Measurements from ENCODE around the gene GCNT2. TPM values are rescaled to one million over a fixed set of nuclear protein-coding genes. Genes with fewer than 3 reads are reported as not detected.
"Not testable (repeated sequence)": the region's sequence is repeated elsewhere in the genome, so short reads cannot be mapped to it uniquely, and the experiment has no call there.

Gene GCNT2
- total RNA-seq, 4 donors from 2014 or later: 14.9 to 36.7 (median 23.6) TPM

DNA sequence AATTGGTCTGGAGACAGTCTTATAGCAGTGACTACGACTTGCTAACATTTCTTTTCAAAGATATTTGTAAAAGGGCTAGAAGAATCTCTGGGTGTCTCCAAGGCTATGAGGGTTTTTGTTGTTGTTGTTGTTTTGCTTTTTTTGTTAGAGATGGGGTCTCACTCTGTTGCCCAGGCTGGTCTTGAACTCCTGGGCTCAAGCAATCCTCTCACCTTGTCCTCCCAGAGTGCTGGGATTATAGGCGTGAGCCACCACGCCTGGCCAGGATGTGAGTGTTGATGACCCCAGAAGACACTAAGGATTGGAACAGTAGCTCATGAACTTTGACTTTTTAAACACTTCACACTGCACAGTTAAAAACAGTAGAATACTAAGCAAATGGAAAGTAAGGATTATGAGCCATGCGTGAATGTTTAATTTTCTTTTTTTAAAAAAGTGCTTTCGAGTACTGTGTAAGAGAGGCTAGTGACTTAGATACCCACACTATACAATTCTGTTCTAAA is 76.4 kb downstream of the GCNT2 start:
- no peak for ATAC-seq

DNA sequence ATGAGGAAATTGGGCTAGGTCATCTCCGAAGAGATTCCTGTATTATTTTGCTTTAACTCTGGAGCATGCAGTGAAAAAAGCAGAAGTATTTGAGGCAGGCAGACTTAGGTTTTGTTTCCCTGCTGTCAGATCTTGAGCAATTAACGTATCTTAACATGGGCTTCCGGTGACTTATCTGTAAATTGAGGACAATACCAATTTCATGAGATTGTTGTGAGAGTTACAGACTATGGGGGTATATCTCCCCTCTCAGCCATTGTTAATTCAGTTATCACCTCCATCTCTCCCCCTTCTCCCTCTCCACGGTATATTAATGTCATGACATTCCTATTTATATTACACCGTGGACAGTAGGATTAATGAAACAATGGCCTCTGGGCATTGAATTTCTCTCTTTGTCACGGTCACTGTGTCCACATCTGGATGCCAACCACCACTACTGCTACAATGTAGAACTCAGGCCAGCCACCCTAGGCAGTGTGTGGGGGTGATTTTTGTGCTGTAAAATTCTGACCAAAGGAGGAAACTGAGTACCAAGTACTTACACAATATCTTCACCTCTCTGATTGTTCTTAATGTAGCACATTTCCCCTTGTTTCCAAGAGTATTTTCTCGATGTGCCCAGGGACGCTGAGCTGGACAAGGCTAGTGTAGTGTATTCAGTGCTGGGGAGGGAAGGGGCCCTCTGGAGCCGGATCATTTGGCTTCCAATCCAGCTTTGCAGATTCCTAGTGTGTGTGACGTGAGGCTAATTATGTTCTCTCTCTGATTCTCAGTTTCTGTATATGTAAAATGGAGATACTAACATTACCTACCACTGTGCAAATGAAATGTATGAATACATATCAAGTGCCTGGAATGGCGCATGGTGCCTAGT is 77.2 kb downstream of the GCNT2 start:
- peak; percentile 27 for ATAC-seq
- no peaks in the 10 kb centered on the region for H3K9me3 ChIP-seq
- H3K4me3 ChIP-seq: no peak overlapping the region
- no peaks in the 10 kb centered on the region for H3K27me3 ChIP-seq
- no peaks in the 10 kb centered on the region for H3K36me3 ChIP-seq
- H3K4me1 ChIP-seq: peaks cover 0 to 63% (median 4%) of the 10 kb centered on the region in 3 donors
- no peak for TF ChIP-seq POLR2A (IDR thresholded peaks at IDR 0.05)
- TF ChIP-seq, protein P1, sequence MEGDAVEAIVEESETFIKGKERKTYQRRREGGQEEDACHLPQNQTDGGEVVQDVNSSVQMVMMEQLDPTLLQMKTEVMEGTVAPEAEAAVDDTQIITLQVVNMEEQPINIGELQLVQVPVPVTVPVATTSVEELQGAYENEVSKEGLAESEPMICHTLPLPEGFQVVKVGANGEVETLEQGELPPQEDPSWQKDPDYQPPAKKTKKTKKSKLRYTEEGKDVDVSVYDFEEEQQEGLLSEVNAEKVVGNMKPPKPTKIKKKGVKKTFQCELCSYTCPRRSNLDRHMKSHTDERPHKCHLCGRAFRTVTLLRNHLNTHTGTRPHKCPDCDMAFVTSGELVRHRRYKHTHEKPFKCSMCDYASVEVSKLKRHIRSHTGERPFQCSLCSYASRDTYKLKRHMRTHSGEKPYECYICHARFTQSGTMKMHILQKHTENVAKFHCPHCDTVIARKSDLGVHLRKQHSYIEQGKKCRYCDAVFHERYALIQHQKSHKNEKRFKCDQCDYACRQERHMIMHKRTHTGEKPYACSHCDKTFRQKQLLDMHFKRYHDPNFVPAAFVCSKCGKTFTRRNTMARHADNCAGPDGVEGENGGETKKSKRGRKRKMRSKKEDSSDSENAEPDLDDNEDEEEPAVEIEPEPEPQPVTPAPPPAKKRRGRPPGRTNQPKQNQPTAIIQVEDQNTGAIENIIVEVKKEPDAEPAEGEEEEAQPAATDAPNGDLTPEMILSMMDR (IDR thresholded peaks at IDR 0.05): no peak
- no peak for TF ChIP-seq POLR2AphosphoS5 (IDR thresholded peaks at IDR 0.05)
- no peak for TF ChIP-seq EP300 (IDR thresholded peaks at IDR 0.05)
- 30 to 48% methylated on average over 8 to 11 of the region's 11 CpGs for WGBS, 2 donors (ENCODE audit: low coverage in 1 of 2)
- peak overlapping the region in 3 of 4 donors; percentile 54 to 59 (median 57) for H3K27ac ChIP-seq

More for the DNA sequence above, 76.4 kb downstream of the GCNT2 start:
- Histone ChIP-seq H3K9me3 (no peaks in the 10 kb centered on the region), H3K27me3 (no peaks in the 10 kb centered on the region), H3K4me1 (peaks cover 0 to 55% (median 4%) of the 10 kb centered on the region in 3 donors), H3K4me3 (no peak overlapping the region), H3K36me3 (no peaks in the 10 kb centered on the region), H3K27ac (peak overlapping the region in 3 of 4 donors; percentile 54 to 59 (median 57))
- WGBS, 2 donors (ENCODE audit: low coverage in 1 of 2): 81 to 91% methylated on average over 4 to 5 of the region's 5 CpGs
- no peak for TF ChIP-seq EP300 (IDR thresholded peaks at IDR 0.05)
- TF ChIP-seq POLR2A (IDR thresholded peaks at IDR 0.05): no peak
- TF ChIP-seq POLR2AphosphoS5 (IDR thresholded peaks at IDR 0.05): no peak
- TF ChIP-seq, protein P1 (IDR thresholded peaks at IDR 0.05): no peak

DNA sequence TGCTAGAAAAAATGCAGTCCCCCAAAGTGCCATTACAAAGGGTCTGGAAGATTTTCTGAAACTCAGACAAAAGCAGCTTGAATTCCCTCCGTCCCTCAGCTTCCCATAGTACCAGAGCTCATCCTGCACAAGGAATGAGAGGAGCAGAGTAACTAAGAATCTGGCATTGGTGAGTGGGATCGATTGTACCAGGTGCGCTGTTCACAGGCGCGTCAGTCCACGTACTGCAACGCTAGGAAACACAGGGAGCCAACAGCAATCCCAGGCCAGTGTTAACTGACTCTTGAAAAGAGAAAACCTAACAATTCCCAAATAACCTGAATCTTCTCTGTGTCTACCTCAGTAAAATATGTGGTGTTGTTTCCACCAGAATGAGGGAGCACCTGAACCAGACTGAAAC is 77.9 kb downstream of the GCNT2 start:
- WGBS, 2 donors (ENCODE audit: low coverage in 1 of 2): 93 to 97% methylated on average over 6 to 7 of the region's 7 CpGs
- no peaks in the 10 kb centered on the region for H3K36me3 ChIP-seq
- ATAC-seq: no peak

DNA sequence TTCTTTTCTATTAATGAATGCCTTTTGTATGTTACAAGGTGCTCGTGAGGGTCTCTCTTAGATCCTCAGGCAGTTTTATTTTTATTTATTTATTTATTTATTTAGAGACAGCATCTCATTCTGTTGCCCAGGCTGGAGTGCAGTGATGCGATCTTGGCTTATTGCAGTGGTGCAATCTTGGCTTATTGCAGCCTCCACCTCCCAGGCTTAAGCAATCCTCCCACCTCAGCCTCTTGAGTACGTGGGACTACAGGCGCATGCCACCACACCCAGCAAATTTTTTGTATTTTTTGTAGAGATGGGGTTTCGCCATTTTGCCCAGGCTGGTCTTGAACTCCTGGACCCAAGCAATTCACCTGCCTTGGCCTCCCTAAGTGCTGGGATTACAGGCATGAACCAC is 79.5 kb downstream of the GCNT2 start:
- not testable (repeated sequence) for H3K36me3 ChIP-seq, ATAC-seq, H3K27ac ChIP-seq, H3K9me3 ChIP-seq, H3K27me3 ChIP-seq, H3K4me3 ChIP-seq
- H3K4me1 ChIP-seq: peaks cover 0 to 60% (median 4%) of the 10 kb centered on the region in 3 donors
- 75 to 100% methylated on average over 2 of the region's 5 CpGs for WGBS, 2 donors (ENCODE audit: low coverage in 1 of 2)

More for the DNA sequence above, 77.9 kb downstream of the GCNT2 start:
- H3K27me3 ChIP-seq: no peaks in the 10 kb centered on the region
- H3K27ac ChIP-seq: peak overlapping the region in 2 of 4 donors; percentile 54 to 57
- H3K4me3 ChIP-seq: no peak overlapping the region
- H3K4me1 ChIP-seq: peaks cover 0 to 66% (median 4%) of the 10 kb centered on the region in 3 donors
- TF ChIP-seq POLR2A (IDR thresholded peaks at IDR 0.05) (no peak), POLR2AphosphoS5 (IDR thresholded peaks at IDR 0.05) (no peak), EP300 (IDR thresholded peaks at IDR 0.05) (no peak)
- TF ChIP-seq, protein P1 (IDR thresholded peaks at IDR 0.05): no peak
- no peaks in the 10 kb centered on the region for H3K9me3 ChIP-seq

DNA sequence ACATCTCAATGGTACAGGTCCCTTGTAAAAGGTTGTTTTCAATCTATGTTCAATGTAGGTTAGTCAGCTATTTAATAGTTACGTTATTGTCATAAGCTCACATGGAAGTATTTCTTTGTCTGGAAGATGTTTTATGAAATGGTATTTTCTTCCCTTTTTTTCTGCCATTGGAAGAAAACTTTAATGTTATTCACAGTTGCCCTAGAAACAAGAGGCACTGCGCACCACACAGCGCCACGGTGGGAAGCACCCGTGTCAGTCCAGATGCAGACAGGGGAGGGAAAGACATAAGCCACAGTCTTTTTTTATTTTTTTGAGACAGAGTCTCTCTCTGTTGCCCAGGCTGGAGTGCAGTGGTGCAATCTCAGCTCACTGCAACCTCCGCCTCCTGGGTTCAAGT is 82.1 kb downstream of the GCNT2 start:
- Histone ChIP-seq H3K9me3 (no peaks in the 10 kb centered on the region), H3K27ac (peak overlapping the region in 1 of 4 donors; percentile 30), H3K36me3 (no peaks in the 10 kb centered on the region), H3K27me3 (no peaks in the 10 kb centered on the region), H3K4me3 (no peak overlapping the region), H3K4me1 (peaks cover 0 to 51% (median 4%) of the 10 kb centered on the region in 3 donors)
- ATAC-seq: no peak
- TF ChIP-seq EP300 (IDR thresholded peaks at IDR 0.05) (no peak), POLR2A (IDR thresholded peaks at IDR 0.05) (no peak), POLR2AphosphoS5 (IDR thresholded peaks at IDR 0.05) (no peak)
- TF ChIP-seq, protein P1 (IDR thresholded peaks at IDR 0.05): no peak
- 94% methylated on average over 6 of the region's 6 CpGs; no CpG with 5 or more reads in 1 of the 2 donors for WGBS, 2 donors (ENCODE audit: low coverage in 1 of 2)

All from gastroesophageal sphincter (tissue), 4 donors.